Natural killer cell (primary cell): ENCODE measurements around the gene SLC5A1. TPM values are rescaled to one million over a fixed set of nuclear protein-coding genes. Genes with fewer than 3 reads are reported as not detected.

ENCODE experiments used
- ATAC-seq, 3 donors: fragments of 150-1000 bp in 2 of 3; fragments of 200-7000 bp in 1 of 3; cut with Tn5 transposase; 1 replicate in 1 of 3; 2 replicates in 2 of 3; pipeline ENCODE4 v1.10.0; 2021; ENCODE audit warnings: mild to moderate bottlenecking in 2 of 3, moderate library complexity in 2 of 3
- DNase-seq, 2 donors: peaks; one replicate each; pipeline versions ENCODE4 v3.0.0 to v3.0.0-alpha.2; 2013 to 2021; ENCODE audit warnings: mixed read lengths in 1 of 2
- H3K27ac ChIP-seq: one replicate; pipeline ENCODE4 v1.5.1; 2013; ENCODE audit warnings: mild to moderate bottlenecking, low read length
- H3K27me3 ChIP-seq: one replicate; pipeline ENCODE4 v1.6.1; 2013; ENCODE audit warnings: low read length; ENCODE audit not compliant: control insufficient read depth, insufficient read depth
- H3K36me3 ChIP-seq: one replicate; pipeline ENCODE4 v1.6.1; 2013; ENCODE audit warnings: low read length; ENCODE audit not compliant: control insufficient read depth, insufficient read depth
- H3K4me1 ChIP-seq: one replicate; pipeline ENCODE4 v1.6.1; 2013; ENCODE audit warnings: low read length; ENCODE audit not compliant: control insufficient read depth, insufficient read depth
- H3K4me3 ChIP-seq: one replicate; pipeline ENCODE4 v1.5.1; 2013; ENCODE audit warnings: low read length
- H3K9me3 ChIP-seq: one replicate; pipeline ENCODE4 v1.6.1; 2013; ENCODE audit warnings: low read length; ENCODE audit not compliant: control insufficient read depth, insufficient read depth
- H3K27ac Mint-ChIP-seq, 2 donors: one replicate each; pipeline ENCODE4 v1.8.0; 2022; ENCODE audit warnings: mild to moderate bottlenecking in 2 of 2, mixed read lengths in 2 of 2, moderate library complexity in 1 of 2
- H3K27me3 Mint-ChIP-seq, 2 donors: one replicate each; pipeline ENCODE4 v1.8.0; 2022; ENCODE audit warnings: low read depth in 2 of 2, mixed read lengths in 2 of 2
- H3K36me3 Mint-ChIP-seq: one replicate; pipeline ENCODE4 v1.8.0; 2022; ENCODE audit warnings: mixed read lengths
- H3K4me1 Mint-ChIP-seq, 2 donors: one replicate each; pipeline ENCODE4 v1.8.0; 2022; ENCODE audit warnings: mixed read lengths in 2 of 2
- H3K4me3 Mint-ChIP-seq: one replicate; pipeline ENCODE4 v1.8.0; 2022; ENCODE audit warnings: mild to moderate bottlenecking, moderate library complexity, mixed read lengths
- H3K9me3 Mint-ChIP-seq, 2 donors: one replicate each; pipeline ENCODE4 v1.8.0; 2022; ENCODE audit warnings: mixed read lengths in 2 of 2
- WGBS: methylation state at CpG from one replicate; pipeline ENCODE4 v1.1.7; 2013; ENCODE audit warnings: missing lambda C conversion rate; ENCODE audit not compliant: insufficient coverage; 5-methylcytosine and 5-hydroxymethylcytosine counted together
- intact Hi-C: fragments of 100-400 bp; cut with micrococcal nuclease; formaldehyde crosslinking; loops from one replicate; pipeline ENCODE4 v1.14.2; 2022
- total RNA-seq, 4 donors: library from RNA; stranded (reverse); fragments of 120-200 nt in 1 of 4; gene quantifications; one replicate each; pipeline versions ENCODE4 v1.2.3 to v1.2.4, GENCODE V29; 2013 to 2022
- TF ChIP-seq, protein P1 (sequence below): fragments of 200-600 bp; IDR thresholded peaks from one replicate; pipeline ENCODE4 v1.8.0; 2022; ENCODE audit warnings: antibody characterized with exemption

Gene SLC5A1
- total RNA-seq, 3 donors from 2014 or later (not counting 1 experiment from before 2014, with no cell fraction given), result not detected

GRCh38 chr22:32069579-32070372 is 26.7 kb downstream of the SLC5A1 start:
- no peaks in the 10 kb centered on the region for H3K4me1 Mint-ChIP-seq
- H3K27ac ChIP-seq, result no peak overlapping the region
- H3K4me1 ChIP-seq, result no peaks in the 10 kb centered on the region
- ATAC-seq (no peak), DNase-seq (no peak)
- H3K4me3 ChIP-seq, result no peak overlapping the region
- H3K4me3 Mint-ChIP-seq, result no peak overlapping the region
- TF ChIP-seq, protein P1, sequence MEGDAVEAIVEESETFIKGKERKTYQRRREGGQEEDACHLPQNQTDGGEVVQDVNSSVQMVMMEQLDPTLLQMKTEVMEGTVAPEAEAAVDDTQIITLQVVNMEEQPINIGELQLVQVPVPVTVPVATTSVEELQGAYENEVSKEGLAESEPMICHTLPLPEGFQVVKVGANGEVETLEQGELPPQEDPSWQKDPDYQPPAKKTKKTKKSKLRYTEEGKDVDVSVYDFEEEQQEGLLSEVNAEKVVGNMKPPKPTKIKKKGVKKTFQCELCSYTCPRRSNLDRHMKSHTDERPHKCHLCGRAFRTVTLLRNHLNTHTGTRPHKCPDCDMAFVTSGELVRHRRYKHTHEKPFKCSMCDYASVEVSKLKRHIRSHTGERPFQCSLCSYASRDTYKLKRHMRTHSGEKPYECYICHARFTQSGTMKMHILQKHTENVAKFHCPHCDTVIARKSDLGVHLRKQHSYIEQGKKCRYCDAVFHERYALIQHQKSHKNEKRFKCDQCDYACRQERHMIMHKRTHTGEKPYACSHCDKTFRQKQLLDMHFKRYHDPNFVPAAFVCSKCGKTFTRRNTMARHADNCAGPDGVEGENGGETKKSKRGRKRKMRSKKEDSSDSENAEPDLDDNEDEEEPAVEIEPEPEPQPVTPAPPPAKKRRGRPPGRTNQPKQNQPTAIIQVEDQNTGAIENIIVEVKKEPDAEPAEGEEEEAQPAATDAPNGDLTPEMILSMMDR, result no peak
- H3K9me3 Mint-ChIP-seq, result no peaks in the 10 kb centered on the region
- no peak overlapping the region for H3K27ac Mint-ChIP-seq
- no peaks in the 10 kb centered on the region for H3K36me3 Mint-ChIP-seq
- intact Hi-C loops, result no loop called here
- 96% methylated on average over 3 of the region's 4 CpGs for WGBS
- H3K36me3 ChIP-seq, result no peaks in the 10 kb centered on the region
- no peaks in the 10 kb centered on the region for H3K9me3 ChIP-seq
- peaks cover 0 to 9% of the 10 kb centered on the region in 2 donors for H3K27me3 Mint-ChIP-seq
- H3K27me3 ChIP-seq, result peaks cover 2% of the 10 kb centered on the region

GRCh38 chr22:32073262-32073661 is 30.2 kb downstream of the SLC5A1 start:
- H3K27ac ChIP-seq, result no peak overlapping the region
- H3K36me3 ChIP-seq, result no peaks in the 10 kb centered on the region
- Mint-ChIP-seq H3K9me3 (no peaks in the 10 kb centered on the region), H3K27ac (no peak overlapping the region), H3K4me3 (no peak overlapping the region), H3K27me3 (peaks cover 9 to 14% of the 10 kb centered on the region in 2 donors), H3K4me1 (no peaks in the 10 kb centered on the region), H3K36me3 (no peaks in the 10 kb centered on the region)
- no peaks in the 10 kb centered on the region for H3K27me3 ChIP-seq
- intact Hi-C loops, result no loop called here
- 89% methylated on average over 7 of the region's 7 CpGs for WGBS
- no peak overlapping the region for H3K4me3 ChIP-seq
- ATAC-seq (no peak), DNase-seq (no peak)
- no peaks in the 10 kb centered on the region for H3K9me3 ChIP-seq
- H3K4me1 ChIP-seq, result no peaks in the 10 kb centered on the region
- TF ChIP-seq, protein P1, result no peak

GRCh38 chr22:32073823-32074380 is 30.8 kb downstream of the SLC5A1 start:
- Histone ChIP-seq H3K36me3 (no peaks in the 10 kb centered on the region), H3K27ac (no peak overlapping the region), H3K4me3 (no peak overlapping the region), H3K27me3 (no peaks in the 10 kb centered on the region), H3K4me1 (no peaks in the 10 kb centered on the region), H3K9me3 (no peaks in the 10 kb centered on the region)
- Mint-ChIP-seq H3K36me3 (no peaks in the 10 kb centered on the region), H3K4me1 (no peaks in the 10 kb centered on the region), H3K9me3 (no peaks in the 10 kb centered on the region), H3K27me3 (peaks cover 9 to 14% of the 10 kb centered on the region in 2 donors), H3K4me3 (no peak overlapping the region), H3K27ac (no peak overlapping the region)
- WGBS, result 74% methylated on average over 5 of the region's 5 CpGs
- TF ChIP-seq, protein P1, result no peak
- ATAC-seq, result no peak
- intact Hi-C loops, result no loop called here
- no peak for DNase-seq
